HepG2 (cell line): ENCODE results near the gene USE1. TPM values are rescaled to one million over a fixed set of nuclear protein-coding genes. Genes with fewer than 3 reads are reported as not detected.
A peak's percentile ranks its signal among the peaks of the same experiment; 100 is the strongest.

Experiments
- ATAC-seq: fragments of 200-7000 bp; cut with Tn5 transposase; 3 replicates; pipeline ENCODE4 v1.9.1; 2020; ENCODE audit warnings: mild to moderate bottlenecking, moderate library complexity
- BruUV-seq: library from RNA; stranded (reverse); fragments of 400-500 nt; replicated peaks from 2 replicates; lab custom pipeline; 2021; lab: Mats Ljungman, UMichigan
- CTCF ChIA-PET: fragments of 300-600 bp; formaldehyde crosslinking; extraction: SDS; loops from one replicate; lab custom pipeline; 2021; ENCODE audit warnings: low total read pairs, inconsistent platforms, low intra/inter-chr PET ratio; lab: Yijun Ruan, JAX
- POLR2A ChIA-PET: fragments of 350-600 bp; sonication (Branson Sonifier 250); formaldehyde crosslinking; loops from one replicate; lab custom pipeline; 2020; ENCODE audit warnings: antibody characterized with exemption, inconsistent platforms; lab: Yijun Ruan, JAX
- DNase-seq: peaks from one replicate; pipeline ENCODE4 v3.0.0-alpha.2; 2015; ENCODE audit warnings: low spot score
- FAIRE-seq: peaks from 3 replicates; lab custom pipeline; 2011; peaks lifted over from hg19 to GRCh38; lab: Jason Lieb, UNC
- H2AFZ ChIP-seq: one replicate; pipeline ENCODE4 v1.6.1; 2011; ENCODE audit warnings: low read length, inconsistent platforms
- H3K27ac ChIP-seq: fragments of 300-600 bp; 3 replicates; pipeline ENCODE4 v1.8.0; 2011; ENCODE audit warnings: mixed run types, mild to moderate bottlenecking, mixed read lengths, low read length, inconsistent platforms; ENCODE audit not compliant: insufficient read depth; ENCODE audit errors: extremely low read length
- H3K27me3 ChIP-seq, 2 experiments: fragments of 200-600 bp in 1 of 2; 2 replicates in 1 of 2; 3 replicates in 1 of 2; pipeline versions ENCODE4 v1.6.0 to v1.8.0; 2011; ENCODE audit warnings: low read length in 2 of 2, mild to moderate bottlenecking in 2 of 2, moderate library complexity in 2 of 2, inconsistent platforms in 1 of 2; ENCODE audit not compliant: insufficient read depth in 2 of 2, control insufficient read depth in 1 of 2
- H3K36me3 ChIP-seq, 2 experiments: fragments of 200-600 bp in 1 of 2; replicated peaks in 1 of 2; 2 replicates in 1 of 2; 3 replicates in 1 of 2; pipeline versions ENCODE4 v1.5.1 to v1.8.0; 2011; ENCODE audit warnings: low read length in 2 of 2, inconsistent platforms in 1 of 2; ENCODE audit not compliant: insufficient read depth in 2 of 2, control insufficient read depth in 1 of 2
- H3K4me1 ChIP-seq: 2 replicates; pipeline ENCODE4 v1.5.1; 2012; ENCODE audit warnings: low read length, inconsistent platforms; ENCODE audit not compliant: insufficient read depth
- H3K4me2 ChIP-seq: 2 replicates; pipeline ENCODE4 v1.6.0; 2011; ENCODE audit warnings: low read depth, low read length, inconsistent platforms
- H3K4me3 ChIP-seq, 3 experiments: fragments of 200-600 bp in 1 of 3; sonication (generic), shearing (Covaris generic) in 1 of 3; replicated peaks in 1 of 3; 2 replicates each; pipeline ENCODE4 v1.5.1; 2011 to 2016; ENCODE audit warnings: low read length in 3 of 3, inconsistent platforms in 2 of 3, low read depth in 2 of 3, mild to moderate bottlenecking in 2 of 3, control low read depth in 1 of 3, mixed read lengths in 1 of 3; ENCODE audit not compliant: insufficient read depth in 1 of 3
- H3K79me2 ChIP-seq: one replicate; pipeline ENCODE4 v1.6.1; 2011; ENCODE audit warnings: low read length, inconsistent platforms; ENCODE audit not compliant: insufficient read depth
- H3K9ac ChIP-seq: 2 replicates; pipeline ENCODE4 v1.6.0; 2011; ENCODE audit warnings: mild to moderate bottlenecking, low read depth, low read length, inconsistent platforms; ENCODE audit not compliant: insufficient read depth
- H3K9me3 ChIP-seq: 2 replicates; pipeline ENCODE4 v1.5.1; 2012; ENCODE audit warnings: mild to moderate bottlenecking, low read length
- H4K20me1 ChIP-seq: 2 replicates; pipeline ENCODE4 v1.6.0; 2011; ENCODE audit warnings: inconsistent platforms, mild to moderate bottlenecking, low read length, moderate library complexity; ENCODE audit not compliant: insufficient read depth
- AGO2 ChIP-seq: fragments of 200-400 bp; formaldehyde crosslinking; optimal IDR thresholded peaks from 2 replicates; pipeline ENCODE3; 2017; ENCODE audit warnings: mild to moderate bottlenecking, low read depth, low read length, moderate library complexity
- BCLAF1 ChIP-seq: fragments of 450-650 bp; IDR thresholded peaks from 2 replicates; pipeline ENCODE4 v1.6.1; 2017; ENCODE audit warnings: mild to moderate bottlenecking
- E2F1 ChIP-seq: sonication (generic); formaldehyde crosslinking; IDR thresholded peaks from 2 replicates; pipeline ENCODE4 v1.5.0; 2020; ENCODE audit warnings: missing genetic modification reagents
- FOXO4 ChIP-seq: sonication (generic); formaldehyde crosslinking; conservative IDR thresholded peaks from 2 replicates; pipeline ENCODE4 v1.8.1; 2023; ENCODE audit warnings: missing genetic modification reagents
- HNF4G ChIP-seq, 2 experiments: sonication (generic) in 1 of 2; formaldehyde crosslinking in 1 of 2; IDR thresholded peaks; 2 replicates each; pipeline versions ENCODE4 v1.4.0 to v1.6.1; 2011 to 2020; ENCODE audit warnings: borderline replicate concordance in 2 of 2, low read depth in 2 of 2, mild to moderate bottlenecking in 2 of 2, low read length in 1 of 2, missing genetic modification reagents in 1 of 2, moderate library complexity in 1 of 2
- MTA1 ChIP-seq: sonication (generic); formaldehyde crosslinking; IDR thresholded peaks from 2 replicates; pipeline ENCODE4 v1.4.0; 2020; ENCODE audit warnings: missing genetic modification reagents, mild to moderate bottlenecking, borderline replicate concordance
- NCOR1 ChIP-seq: fragments of 200-600 bp; sonication (generic); IDR thresholded peaks from 2 replicates; pipeline ENCODE4 v1.7.0; 2017; ENCODE audit warnings: antibody characterized with exemption, low read length, borderline replicate concordance
- PAF1 ChIP-seq: IDR thresholded peaks from 2 replicates; pipeline ENCODE4 v1.6.1; 2016; ENCODE audit warnings: missing genetic modification reagents, missing compliant biosample characterization
- PPARG ChIP-seq: conservative IDR thresholded peaks from 2 replicates; pipeline ENCODE4 v1.6.1; 2016; ENCODE audit warnings: missing biosample characterization, missing genetic modification reagents
- RARA ChIP-seq: IDR thresholded peaks from 2 replicates; pipeline ENCODE4 v1.6.1; 2016; ENCODE audit warnings: missing genetic modification reagents, missing compliant biosample characterization
- SETDB1 ChIP-seq: sonication (generic); formaldehyde crosslinking; IDR thresholded peaks from 2 replicates; pipeline ENCODE4 v1.5.1; 2020; ENCODE audit warnings: missing genetic modification reagents, mild to moderate bottlenecking, borderline replicate concordance
- SMARCE1 ChIP-seq: fragments of 450-650 bp; IDR thresholded peaks from 2 replicates; pipeline ENCODE4 v1.6.1; 2017; ENCODE audit warnings: borderline replicate concordance
- ZNF224 ChIP-seq: sonication (generic); formaldehyde crosslinking; IDR thresholded peaks from 2 replicates; pipeline ENCODE4 v1.5.0; 2020; ENCODE audit warnings: mild to moderate bottlenecking, missing genetic modification reagents
- ZNF570 ChIP-seq: sonication (generic); formaldehyde crosslinking; IDR thresholded peaks from 2 replicates; pipeline ENCODE4 v1.4.0; 2020; ENCODE audit warnings: mild to moderate bottlenecking, missing genetic modification reagents, borderline replicate concordance
- ZNF770 ChIP-seq: sonication (generic); formaldehyde crosslinking; IDR thresholded peaks from 2 replicates; pipeline ENCODE4 v1.5.0; 2020; ENCODE audit warnings: mild to moderate bottlenecking, missing genetic modification reagents
- WGBS: methylation state at CpG from one replicate; pipeline ENCODE4 v1.1.6; 2017; ENCODE audit warnings: low lambda C conversion rate; 5-methylcytosine and 5-hydroxymethylcytosine counted together
- in situ Hi-C: cut with HindIII; loops from 2 replicates; pipeline ENCODE4 v1.10.0; 2017; ENCODE audit warnings: low pct_unique_long_range_greater_than_20kb; ENCODE audit not compliant: extremely low pct_ligation_motif_present
- intact Hi-C: fragments of 100-400 bp; cut with micrococcal nuclease; formaldehyde crosslinking; loops from one replicate; pipeline ENCODE4 v1.10.0; 2022; ENCODE audit not compliant: unreplicated experiment
- polyA plus RNA-seq, 8 experiments: library from polyadenylated mRNA; depleted of rRNA in 3 of 8; stranded (reverse) in 7 of 8; unstranded in 1 of 8; fragments of >200 nt; fragmentation: Illumina TruSeq in 4 of 8; extraction: Trizol in 4 of 8; gene quantifications; 2 replicates each; pipeline versions ENCODE4 v1.2.1 to v1.2.3, GENCODE V29; 2011 to 2016; ENCODE audit warnings: low read depth in 4 of 8, missing spikeins in 1 of 8, mixed read lengths in 1 of 8; ENCODE audit not compliant: insufficient read depth in 1 of 8
- total RNA-seq, 5 experiments: library from RNA; depleted of rRNA; stranded (reverse); fragments of >200 nt; fragmentation: Illumina TruSeq; extraction: Trizol; gene quantifications; 2 replicates each; pipeline ENCODE4 v1.2.3, GENCODE V29; 2016; ENCODE audit warnings: low read depth in 1 of 5

The USE1 gene
- total and polyA plus RNA-seq, 2 of the 13 experiments (the other 11 are each of a cell fraction or from before 2014, with no cell fraction given) = 9.9 to 17.6 TPM

DNA sequence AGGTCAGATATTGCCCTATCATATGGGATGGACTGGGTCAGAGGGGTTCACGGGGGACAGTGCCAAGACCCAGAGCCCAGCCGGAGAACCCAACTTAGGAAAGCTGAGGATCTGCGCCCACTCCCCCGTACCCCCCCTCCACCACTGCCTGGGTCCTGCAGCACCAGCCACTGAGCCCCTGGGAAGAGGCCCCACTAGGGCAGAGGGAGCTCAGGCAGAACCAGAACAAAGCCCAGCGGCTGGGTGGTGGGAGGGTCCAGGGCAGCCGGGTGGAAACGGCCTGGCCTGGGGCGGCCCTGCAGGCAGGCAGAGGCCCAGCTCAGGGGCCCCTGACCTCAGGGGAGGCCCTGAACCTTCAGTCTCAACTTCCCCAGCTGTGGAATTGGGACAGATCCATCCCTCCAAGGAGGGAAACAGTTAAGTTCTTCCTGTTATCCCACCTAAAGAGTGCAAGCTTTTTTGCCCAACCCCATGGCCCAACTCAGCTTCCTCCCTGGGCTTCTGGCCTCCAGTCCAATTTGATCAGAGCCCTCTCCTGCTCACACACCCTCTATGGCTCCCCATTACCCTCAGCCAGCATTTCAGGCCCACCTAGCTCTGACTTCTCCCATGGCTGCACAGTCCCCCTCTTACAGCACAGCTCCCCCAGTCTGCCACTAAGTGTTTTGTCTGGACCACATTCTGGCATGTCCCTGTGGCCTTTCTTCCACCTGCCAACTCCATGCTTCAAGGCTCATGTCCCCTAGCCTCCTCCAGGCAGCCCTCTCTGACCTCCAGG, 27.5 kb downstream of the USE1 start:
- in situ Hi-C loops (no loop called here), intact Hi-C loops (no loop called here)
- ChIA-PET CTCF (no interaction called here), POLR2A (interaction anchor here (0.6 to 9.0 kb wide), 8 partner anchors 8 to 28 kb away, joined by 3 to 178 read pairs (median 20); partner anchors contain the start of genes BABAM1, OCEL1 and USE1)
- H3K4me1 ChIP-seq = peaks cover 72% of the 10 kb centered on the region
- peak overlapping the region; percentile 95 for H3K27ac ChIP-seq
- H3K4me2 ChIP-seq = peak overlapping the region; percentile 99
- no TSS peak for BruUV-seq
- FAIRE-seq (no peak), DNase-seq (no peak), ATAC-seq (no peak)
- peaks cover 6 to 11% of the 10 kb centered on the region in 2 experiments; a peak in 4 of 5 replicates for H3K36me3 ChIP-seq
- no peaks in the 10 kb centered on the region for H3K9me3 ChIP-seq
- H3K79me2 ChIP-seq = peaks cover 58% of the 10 kb centered on the region
- H3K27me3 ChIP-seq = no peaks in the 10 kb centered on the region
- H3K9ac ChIP-seq = peak overlapping the region; percentile 90
- H3K4me3 ChIP-seq = peak overlapping the region; percentile 87 to 92 (median 89)
- H4K20me1 ChIP-seq = peaks cover 27% of the 10 kb centered on the region; the same call in 1 of the 2 replicates
- no CpG with 5 or more reads among the region's 8 CpGs for WGBS
- H2AFZ ChIP-seq = no peak overlapping the region
- TF ChIP-seq FOXO4 (CRISPR knock-in tag) = 0 out of 2 replicates have a peak, but pooled peaks have one; percentile 44
- no peak for TF ChIP-seq ZNF570 (CRISPR knock-in tag)
- TF ChIP-seq SETDB1 = no peak
- TF ChIP-seq MTA1 = 0 out of 2 replicates have a peak, but pooled peaks have one; percentile 20
- TF ChIP-seq E2F1 (CRISPR knock-in tag) = no peak
- TF ChIP-seq ZNF770 (CRISPR knock-in tag) = peak; percentile 46; the same call in 1 of the 2 replicates
- TF ChIP-seq RARA (CRISPR knock-in tag) = 0 out of 2 replicates have a peak, but pooled peaks have one; percentile 17
- TF ChIP-seq ZNF224 (CRISPR knock-in tag) = no peak
- TF ChIP-seq PAF1 (CRISPR knock-in tag) = no peak
- TF ChIP-seq AGO2 = peak; percentile 59
- 0 out of 2 replicates have a peak, but pooled peaks have one; percentile 9 for TF ChIP-seq HNF4G (IDR thresholded peaks at IDR 0.05; ENCODE audit: borderline replicate concordance, low read depth, low read length)
- no peak for TF ChIP-seq HNF4G (CRISPR knock-in tag; IDR thresholded peaks at IDR 0.05; ENCODE audit: borderline replicate concordance, low read depth)
- TF ChIP-seq SMARCE1 = no peak
- TF ChIP-seq PPARG (CRISPR knock-in tag) = 0 out of 2 replicates have a peak, but pooled peaks have one; percentile 17
- no peak for TF ChIP-seq BCLAF1
- TF ChIP-seq NCOR1 = no peak
